ENCODE results near the gene XYLT1.

The XYLT1 gene

GRCh38 chr16:17276610-17277009 lies 194.2 kb downstream of the XYLT1 start:
- H3K27ac ChIP-seq = no peak overlapping the region

GRCh38 chr16:17276010-17276530 lies 194.7 kb downstream of the XYLT1 start:
- Histone ChIP-seq H3K4me3 (no peak overlapping the region), H3K27me3 (no peaks in the 10 kb centered on the region), H3K36me3 (no peaks in the 10 kb centered on the region), H3K9me3 (no peaks in the 10 kb centered on the region), H3K27ac (no peak overlapping the region), H3K4me1 (peaks cover 0 to 26% (median 8%) of the 10 kb centered on the region in 4 donors)
- no peak for TF ChIP-seq CTCF (IDR thresholded peaks at IDR 0.05)
- DNase-seq = no peak
- intact Hi-C loops (cut with DNase I; ENCODE audit: low total_unique reads) = no loop called here

More at GRCh38 chr16:17276610-17277009, 194.2 kb downstream of the XYLT1 start:
- Histone ChIP-seq H3K36me3 (no peaks in the 10 kb centered on the region), H3K4me1 (peaks cover 0 to 20% (median 3%) of the 10 kb centered on the region in 4 donors), H3K4me3 (no peak overlapping the region), H3K27me3 (no peaks in the 10 kb centered on the region), H3K9me3 (no peaks in the 10 kb centered on the region)
- intact Hi-C loops (cut with DNase I; ENCODE audit: low total_unique reads) = no loop called here
- DNase-seq = no peak
- TF ChIP-seq CTCF (IDR thresholded peaks at IDR 0.05) = no peak

- no peak overlapping the region for H3K27ac ChIP-seq
- H3K27me3 ChIP-seq = no peaks in the 10 kb centered on the region
- H3K4me1 ChIP-seq = peaks cover 0 to 33% (median 9%) of the 10 kb centered on the region in 4 donors
- no peak overlapping the region for H3K4me3 ChIP-seq
- H3K9me3 ChIP-seq = no peaks in the 10 kb centered on the region
- no peaks in the 10 kb centered on the region for H3K36me3 ChIP-seq
- intact Hi-C loops (cut with DNase I; ENCODE audit: low total_unique reads) = no loop called here
- DNase-seq = no peak
- no peak for TF ChIP-seq CTCF (IDR thresholded peaks at IDR 0.05)
Observed at GRCh38 chr16:17275076-17276009, 195.4 kb downstream of the XYLT1 start.

- no peaks in the 10 kb centered on the region for H3K36me3 ChIP-seq
- H3K4me3 ChIP-seq = no peak overlapping the region
- peak in 1 of 2 donors; percentile 41 for DNase-seq
- no peaks in the 10 kb centered on the region for H3K9me3 ChIP-seq
- no peak for TF ChIP-seq CTCF (IDR thresholded peaks at IDR 0.05)
- intact Hi-C loops (cut with DNase I; ENCODE audit: low total_unique reads) = no loop called here
- no peak overlapping the region for H3K27ac ChIP-seq
- H3K4me1 ChIP-seq = peaks cover 0 to 35% (median 10%) of the 10 kb centered on the region in 4 donors
- no peaks in the 10 kb centered on the region for H3K27me3 ChIP-seq
Observed at GRCh38 chr16:17273142-17273561, 197.6 kb downstream of the XYLT1 start.

GRCh38 chr16:17272716-17273115 lies 198.0 kb downstream of the XYLT1 start:
- no peaks in the 10 kb centered on the region for H3K9me3 ChIP-seq
- H3K4me3 ChIP-seq = no peak overlapping the region
- no peaks in the 10 kb centered on the region for H3K27me3 ChIP-seq
- H3K27ac ChIP-seq = no peak overlapping the region
- peaks cover 0 to 35% (median 10%) of the 10 kb centered on the region in 4 donors for H3K4me1 ChIP-seq
- intact Hi-C loops (cut with DNase I; ENCODE audit: low total_unique reads) = no loop called here
- no peak for DNase-seq
- H3K36me3 ChIP-seq = no peaks in the 10 kb centered on the region
- TF ChIP-seq CTCF (IDR thresholded peaks at IDR 0.05) = no peak

All from tibial artery (tissue), 4 donors.